Left lobe of liver (tissue), 2 donors: ENCODE measurements around the gene SCN9A. TPM values are rescaled to one million over a fixed set of nuclear protein-coding genes. Genes with fewer than 3 reads are reported as not detected.
A peak's percentile ranks its signal among the peaks of the same experiment; 100 is the strongest.
"Not testable (repeated sequence)": the region's sequence is repeated elsewhere in the genome, so short reads cannot be mapped to it uniquely, and the experiment has no call there.

Experiments used
- ATAC-seq: fragments of 200-7000 bp; cut with Tn5 transposase; one replicate; pipeline ENCODE4 v1.9.1; 2020; ENCODE audit warnings: mild to moderate bottlenecking, moderate library complexity
- DNase-seq: peaks from one replicate; pipeline ENCODE4 v3.0.0-alpha.2; 2020; ENCODE audit warnings: low spot score
- total RNA-seq: library from RNA; stranded (reverse); gene quantifications from one replicate; pipeline ENCODE4 v1.2.1, GENCODE V29; 2021
- donor health status: DM: no; HTN: no; CAD: no; lungs with moderate emphysema.
- donor health status: DM: no; HTN: yes; CAD: no.

SCN9A gene
- total RNA-seq, 1 donor from 2014 or later: 2.2 TPM

DNA sequence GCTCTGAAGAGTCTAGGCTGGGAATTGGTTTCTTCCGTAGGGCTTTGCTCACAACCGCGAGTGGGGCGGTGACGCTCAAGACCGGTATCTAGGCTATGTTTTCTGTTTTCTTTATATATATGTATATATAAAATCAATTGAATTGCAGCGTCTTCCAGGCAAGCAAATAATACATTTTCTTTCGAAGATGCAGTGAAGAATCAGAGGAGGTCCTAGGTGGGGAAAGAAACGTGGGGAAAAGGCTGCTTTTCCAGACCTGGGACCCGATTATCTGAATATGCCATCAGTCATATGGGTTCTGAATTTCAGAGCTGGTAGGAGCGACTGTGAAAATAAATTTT lies 714 bp upstream of the SCN9A start:
- DNase-seq (no peak), ATAC-seq (no peak)

DNA sequence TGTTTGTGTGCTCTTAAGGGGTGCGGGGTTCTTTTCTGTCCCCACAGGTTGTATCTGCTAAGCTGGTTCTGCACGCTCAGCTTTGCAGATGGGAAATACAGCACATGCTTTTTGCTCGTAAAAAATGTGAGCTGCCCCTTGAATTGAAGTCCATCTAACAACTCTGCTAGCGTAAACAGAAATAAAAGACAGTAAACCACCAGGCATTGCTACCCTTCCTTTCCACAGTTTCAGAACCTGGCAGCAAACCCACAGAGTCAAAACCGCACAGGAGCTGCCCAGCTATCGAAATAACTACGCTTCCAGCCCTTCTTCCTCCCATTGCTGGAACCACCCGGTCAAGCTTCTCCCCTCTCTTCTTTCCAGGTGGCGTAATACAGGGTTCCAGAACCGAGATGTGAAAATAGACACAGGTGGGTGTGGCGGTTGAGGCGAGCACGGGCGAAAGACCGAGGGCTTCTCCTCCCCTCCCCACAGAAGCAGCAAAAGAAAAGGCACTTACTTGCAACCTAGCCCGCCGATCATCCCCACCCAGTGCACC lies 479 bp downstream of the SCN9A start:
- peak; percentile 64 for ATAC-seq
- DNase-seq: peak; percentile 52

DNA sequence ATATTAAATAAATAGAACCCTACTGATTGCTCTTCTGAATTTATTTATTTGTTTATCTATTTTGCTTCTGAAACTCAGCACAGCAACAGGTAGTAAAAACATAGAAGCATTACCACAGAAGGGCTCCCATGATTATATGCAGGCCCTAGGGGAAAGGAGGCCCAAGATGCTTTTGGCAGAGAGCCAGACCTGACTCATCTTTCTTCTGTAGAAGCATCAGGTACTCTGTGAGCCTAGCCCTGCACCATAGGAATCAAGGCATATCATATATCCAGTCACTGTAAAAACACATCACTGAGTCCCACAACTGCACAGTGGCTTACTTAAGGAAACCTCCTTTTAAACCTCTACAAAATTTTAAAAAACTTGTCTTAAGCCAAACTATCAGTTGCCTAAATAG lies 1.8 kb downstream of the SCN9A start:
- ATAC-seq: no peak
- DNase-seq: no peak

- no peak for DNase-seq
- ATAC-seq: no peak
Measured at GRCh38 chr2:166373539-166373938, 2.2 kb downstream of the SCN9A start.

GRCh38 chr2:166373105-166373504 lies 2.6 kb downstream of the SCN9A start:
- ATAC-seq: no peak
- DNase-seq: no peak

DNA sequence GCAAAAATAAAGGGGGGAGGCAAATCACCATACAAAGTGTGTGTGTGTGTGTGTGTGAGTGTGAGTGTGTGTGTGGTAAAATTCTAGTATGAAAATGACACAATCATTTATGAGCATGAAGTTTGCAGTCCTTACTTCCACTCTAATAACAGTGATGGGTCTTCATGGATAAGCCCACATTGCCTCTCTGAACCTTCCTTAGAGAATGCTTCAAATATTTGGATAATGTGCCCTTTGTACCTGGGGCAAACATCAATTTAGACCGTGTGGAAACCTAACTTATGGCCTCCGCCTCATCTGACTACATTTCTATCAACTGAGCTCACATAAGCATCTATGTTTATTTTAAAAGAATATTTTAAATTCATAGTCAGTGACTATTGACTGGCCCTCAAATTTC lies 3.7 kb downstream of the SCN9A start:
- DNase-seq: no peak
- ATAC-seq: no peak

DNA sequence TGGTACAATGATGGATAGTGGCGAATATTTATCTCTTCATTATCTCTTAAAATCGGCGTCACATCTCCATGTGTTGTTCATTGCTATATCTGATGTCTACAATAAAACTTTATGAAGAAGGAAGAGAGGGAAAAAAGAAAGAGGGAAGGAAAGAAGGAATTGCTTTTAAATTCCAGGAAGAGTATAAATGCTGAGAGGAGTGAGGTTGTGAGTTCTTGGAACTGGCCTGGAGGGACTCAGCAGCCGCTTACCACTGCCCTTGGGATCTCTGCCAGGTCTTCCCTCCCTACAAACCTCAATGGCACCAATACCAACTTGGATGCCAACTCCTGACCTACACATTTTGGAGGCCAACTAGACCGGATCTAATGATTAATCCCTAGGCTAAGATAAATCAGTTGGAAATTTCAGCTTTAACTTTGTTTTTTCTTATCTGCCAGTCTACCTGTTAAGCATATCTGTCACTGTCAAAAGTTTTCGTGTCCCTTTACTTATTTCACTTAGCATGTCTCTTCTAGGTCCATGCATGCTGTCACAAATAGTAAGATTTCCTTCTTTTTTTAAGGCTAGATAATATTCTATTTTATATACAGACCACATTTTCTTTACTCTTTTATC lies 9.8 kb downstream of the SCN9A start:
- DNase-seq: no peak

DNA sequence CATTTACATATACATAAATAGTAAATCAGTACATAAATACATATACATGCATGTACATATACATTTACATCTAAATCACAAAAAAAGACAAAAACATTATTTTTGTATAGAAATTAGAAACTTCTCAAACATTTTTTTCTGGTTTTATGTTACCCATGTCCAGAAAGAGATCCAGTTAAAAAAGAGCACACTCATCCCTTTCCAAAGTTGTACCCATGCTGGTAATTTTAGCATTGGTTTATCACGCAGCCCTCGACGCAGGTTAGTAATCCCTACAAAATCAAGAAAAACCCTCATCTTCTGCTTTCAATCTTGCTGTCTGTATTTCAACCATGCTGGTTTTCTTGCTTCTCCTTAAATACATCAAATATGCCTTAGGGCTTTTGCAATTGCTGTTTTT lies 10.5 kb downstream of the SCN9A start:
- DNase-seq: no peak
- ATAC-seq: no peak

More for the DNA sequence above, 9.8 kb downstream of the SCN9A start:
- no peak for ATAC-seq

- no peak for DNase-seq
- no peak for ATAC-seq
Measured at GRCh38 chr2:166364476-166365161, 11.1 kb downstream of the SCN9A start.

DNA sequence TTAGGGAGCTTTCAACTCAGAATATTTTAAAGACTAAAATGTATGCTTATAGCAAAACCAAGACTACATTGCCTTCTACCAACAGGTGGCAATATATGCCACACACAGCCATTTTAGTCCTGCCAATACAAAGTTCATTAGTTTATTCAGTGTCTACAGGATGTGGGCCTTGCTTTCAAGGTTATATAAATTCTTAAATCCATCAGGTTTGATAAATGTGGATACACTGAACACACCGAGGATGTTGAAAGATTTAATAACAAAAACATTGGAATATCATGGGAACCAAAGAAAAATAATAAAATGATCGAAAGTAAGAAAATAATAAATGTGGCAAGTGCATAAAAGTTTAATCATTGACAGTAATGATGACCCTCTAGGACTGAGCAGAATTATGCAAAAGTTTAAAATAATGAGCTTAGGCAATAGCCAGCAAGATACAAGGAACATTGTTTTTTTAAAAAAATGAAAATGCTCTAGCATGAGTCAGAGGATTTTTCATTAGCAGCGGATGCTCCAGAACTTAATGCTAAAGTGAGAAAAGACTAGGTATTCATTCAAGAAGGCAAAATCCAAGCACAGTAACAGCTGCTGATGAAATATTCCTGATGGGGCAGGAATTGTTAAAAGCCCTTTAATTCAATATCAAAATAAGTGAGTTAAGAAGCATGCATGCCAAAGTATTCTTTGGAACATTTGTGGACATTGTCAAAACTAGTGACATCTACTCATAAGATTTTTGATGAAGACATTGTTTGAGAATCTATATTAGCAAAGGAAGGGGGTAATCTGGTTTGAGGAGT lies 14.2 kb downstream of the SCN9A start:
- no peak for DNase-seq
- peak; percentile 97 for ATAC-seq

DNA sequence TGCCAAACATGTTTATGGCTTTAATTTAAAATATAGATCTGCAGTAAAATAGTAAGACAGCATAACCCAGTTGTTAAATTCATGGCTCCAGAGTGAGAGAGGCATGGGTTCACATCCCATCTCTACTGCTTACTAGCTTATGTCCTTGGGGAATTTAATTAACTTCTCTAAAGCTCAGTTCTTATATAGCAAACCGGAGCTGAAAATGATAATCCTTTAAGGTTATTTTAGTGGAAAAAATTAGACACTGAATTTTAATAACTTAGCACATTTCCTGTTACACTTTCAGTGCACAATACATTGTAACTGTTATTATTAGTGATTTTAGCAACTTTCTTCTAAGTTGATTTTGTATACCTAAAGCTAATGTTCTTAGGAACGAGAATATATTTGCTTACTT lies 14.8 kb downstream of the SCN9A start:
- no peak for ATAC-seq
- DNase-seq: no peak

GRCh38 chr2:166360426-166360825 lies 15.3 kb downstream of the SCN9A start:
- no peak for ATAC-seq
- DNase-seq: no peak

DNA sequence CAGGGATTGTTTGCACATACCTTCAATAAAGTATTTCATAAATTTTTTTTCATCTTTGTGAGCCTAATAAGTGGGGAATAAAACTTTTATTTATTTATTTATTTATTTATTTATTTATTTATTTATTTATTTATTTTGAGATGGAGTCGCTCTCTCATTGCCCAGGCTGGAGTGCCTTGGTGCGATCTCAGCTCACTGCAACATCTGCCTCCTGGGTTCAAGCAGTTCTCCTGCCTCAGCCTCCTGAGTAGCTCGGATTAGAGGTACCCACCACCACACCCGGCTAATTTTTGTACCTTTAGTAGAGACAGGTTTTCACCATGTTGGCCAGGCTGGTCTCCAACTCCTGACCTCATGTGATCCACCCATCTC lies 17.8 kb downstream of the SCN9A start:
- ATAC-seq, DNase-seq: not testable (repeated sequence)

DNA sequence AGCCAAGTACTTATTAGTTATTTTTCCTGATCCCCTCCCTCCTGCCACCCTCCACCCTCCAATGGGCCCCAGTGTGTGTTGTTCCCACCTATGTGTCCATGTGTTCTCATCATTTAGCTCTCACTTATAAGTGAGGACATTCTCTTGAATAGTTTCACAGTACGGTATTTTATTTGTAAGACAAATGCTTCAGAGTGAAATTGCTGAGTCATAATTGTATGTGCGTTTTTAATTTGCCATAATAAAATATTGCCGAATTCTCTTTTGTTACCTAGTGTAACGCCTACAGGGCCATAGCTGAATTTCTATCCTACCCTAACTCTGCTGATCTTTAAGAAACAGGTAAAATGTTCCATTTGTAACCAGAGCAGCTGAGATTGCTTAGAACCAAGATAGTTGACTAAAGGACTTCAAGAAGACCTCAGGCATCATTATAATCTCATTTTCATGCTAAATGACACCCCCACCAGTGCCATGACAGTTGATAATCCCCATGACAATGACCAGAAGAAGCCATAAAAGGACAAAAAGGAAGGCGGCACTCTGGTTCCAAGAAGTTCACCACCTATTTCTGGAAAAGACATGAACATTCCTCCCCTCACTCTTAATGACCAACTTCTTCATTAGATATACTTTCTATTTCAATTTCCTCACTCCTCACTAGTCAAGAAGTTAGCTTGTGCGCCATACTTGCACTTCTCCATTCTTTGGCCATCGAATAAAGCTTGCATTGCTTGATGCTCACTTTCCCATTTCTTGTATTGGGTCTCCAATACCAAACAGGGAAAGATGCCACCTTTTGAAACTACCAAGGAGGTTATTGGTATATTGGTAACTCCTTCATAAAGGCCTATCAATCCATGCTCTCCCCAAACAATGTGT lies 18.4 kb downstream of the SCN9A start:
- no peak for DNase-seq
- ATAC-seq: no peak

DNA sequence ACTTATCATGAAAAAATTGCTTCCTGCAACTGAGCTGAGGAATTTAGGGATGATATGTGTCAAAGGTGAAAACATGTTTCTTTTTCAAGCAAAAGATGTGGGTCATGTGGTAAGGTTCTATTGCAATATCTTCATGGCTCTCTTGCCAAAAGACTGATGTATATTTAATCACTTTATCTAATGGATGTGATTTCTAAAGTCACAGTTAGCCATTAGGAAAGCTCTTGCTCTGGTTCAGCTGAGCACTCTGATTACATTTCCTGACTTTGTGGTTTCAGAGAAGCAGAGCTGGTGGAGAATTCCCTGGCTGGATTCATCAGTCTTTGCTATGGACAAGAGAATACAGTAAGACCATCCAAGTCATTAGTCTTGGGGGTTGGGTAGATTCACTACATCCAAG lies 24.4 kb downstream of the SCN9A start:
- DNase-seq (no peak), ATAC-seq (no peak)

- no peak for ATAC-seq
- no peak for DNase-seq
Measured at GRCh38 chr2:166350525-166350924, 25.2 kb downstream of the SCN9A start.

DNA sequence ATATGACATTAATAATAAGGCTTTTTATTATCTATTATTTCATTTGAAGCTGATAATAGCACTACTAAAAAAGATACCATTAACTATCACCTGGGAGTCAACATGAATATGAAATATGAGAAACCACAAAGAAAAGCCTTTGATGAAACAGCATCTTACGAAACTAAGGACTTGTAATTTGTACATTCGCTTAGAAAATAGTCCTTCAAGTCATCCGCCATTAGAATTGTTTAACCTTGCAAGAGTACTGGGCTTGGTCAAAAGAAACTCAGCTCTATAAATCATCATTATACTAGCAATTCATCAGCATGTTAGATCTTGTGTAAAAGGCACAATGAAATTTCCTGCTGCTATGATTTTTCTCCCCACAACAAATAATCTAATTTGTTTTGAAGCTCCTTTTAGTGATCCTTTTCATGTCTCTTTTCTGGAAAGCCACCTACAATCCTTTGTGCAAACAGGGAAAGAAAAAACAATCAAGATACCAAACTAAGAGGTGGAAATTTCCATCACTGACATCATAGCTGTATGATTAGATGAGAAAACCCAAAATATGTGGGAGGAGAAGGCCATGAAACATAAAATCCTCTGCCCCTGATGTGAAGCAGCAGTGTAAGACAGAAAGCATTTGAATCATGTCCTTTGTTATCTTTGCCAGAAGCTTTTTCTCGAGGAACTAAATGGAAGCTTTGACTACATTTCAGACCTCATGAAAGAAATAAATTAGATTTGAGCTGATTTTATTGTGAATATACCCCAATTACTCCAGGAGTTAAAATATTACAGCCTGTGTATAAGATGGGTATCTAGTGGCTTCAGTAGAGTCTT lies 31.2 kb downstream of the SCN9A start:
- ATAC-seq (no peak), DNase-seq (no peak)

DNA sequence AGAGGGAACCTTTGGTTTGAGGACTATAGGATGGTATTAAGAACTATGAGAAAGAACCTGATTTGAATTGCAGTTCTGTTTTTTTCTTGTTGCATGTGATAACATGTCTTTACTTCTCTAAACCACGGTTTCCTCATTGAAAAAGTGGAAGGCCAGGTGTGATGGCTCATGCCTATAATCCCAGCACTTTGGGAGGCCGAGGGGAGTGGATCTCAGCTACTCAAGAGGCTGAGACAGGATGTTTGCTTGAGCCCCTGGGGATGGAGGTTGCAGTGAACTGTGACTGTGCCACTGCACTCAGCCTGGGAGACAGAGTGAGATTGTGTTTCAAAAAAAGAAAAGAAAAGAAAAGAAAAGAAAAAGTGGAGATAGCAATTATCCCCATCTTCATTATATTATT lies 32.3 kb downstream of the SCN9A start:
- no peak for DNase-seq
- ATAC-seq: no peak

DNA sequence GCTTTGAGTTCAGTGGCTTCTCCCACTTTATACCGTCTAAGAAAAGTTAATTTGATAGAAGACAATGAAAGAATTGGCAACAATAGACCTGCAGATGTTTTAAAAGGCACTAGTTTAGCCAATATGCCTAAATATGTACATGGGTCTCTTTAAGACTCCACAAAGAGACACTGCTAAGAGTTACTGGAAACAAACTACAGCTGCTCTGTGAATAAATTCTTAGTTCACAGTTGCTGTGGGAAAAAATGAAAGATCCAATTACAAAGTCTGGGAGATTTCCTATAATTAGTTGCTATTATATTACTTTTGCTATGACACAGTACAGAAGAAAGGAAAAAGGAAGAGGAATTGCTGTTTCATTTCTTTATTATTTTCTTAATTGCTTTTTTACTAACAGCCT lies 34.3 kb downstream of the SCN9A start:
- DNase-seq: no peak

DNA sequence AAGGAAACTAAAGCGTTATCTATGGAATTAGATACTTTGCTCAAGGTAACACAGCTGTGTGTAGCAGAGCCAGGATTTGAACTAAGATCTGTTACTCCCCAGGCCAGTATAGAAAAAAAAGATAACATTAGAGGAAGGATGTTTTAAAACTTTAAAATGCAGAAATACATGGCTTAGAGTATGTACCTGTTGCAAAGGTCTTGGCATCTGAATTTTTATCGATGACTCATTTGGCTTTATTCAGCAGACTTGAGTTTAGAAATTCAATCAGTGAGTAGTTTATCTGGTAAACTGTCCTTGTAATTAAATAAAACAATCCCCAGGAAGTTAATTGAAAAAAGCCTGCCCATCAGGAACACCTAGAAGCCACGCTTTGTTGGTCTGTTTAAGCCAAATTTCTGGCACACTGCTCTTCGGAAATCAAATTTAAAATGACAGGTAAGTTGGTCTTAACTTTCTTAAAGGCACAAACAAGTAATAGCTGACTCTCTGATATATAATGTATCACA lies 36.9 kb downstream of the SCN9A start:
- DNase-seq (no peak), ATAC-seq (no peak)

More for the DNA sequence above, 34.3 kb downstream of the SCN9A start:
- no peak for ATAC-seq
